ENCODE data around the gene EIF3M.

DNA sequence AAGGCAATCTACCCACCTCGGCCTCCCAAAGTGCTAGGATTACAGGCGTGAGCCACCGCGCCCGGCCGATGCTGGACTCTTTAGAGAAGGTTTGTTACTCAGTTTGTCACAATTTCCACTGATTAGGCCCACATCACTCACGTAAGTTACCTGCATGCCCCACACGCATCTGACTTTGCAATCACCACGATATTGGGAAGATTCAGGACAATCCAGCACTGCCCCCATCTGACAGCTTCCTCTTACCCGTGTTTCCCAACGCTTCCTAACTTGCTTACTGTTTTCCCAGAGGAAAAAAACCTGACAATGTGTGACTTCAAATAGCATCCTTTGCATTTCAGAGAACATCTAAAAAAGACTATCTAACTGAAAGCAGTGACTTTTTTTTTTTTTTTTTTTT, 21.8 kb upstream of the EIF3M start:
- TF ChIP-seq, protein P1, sequence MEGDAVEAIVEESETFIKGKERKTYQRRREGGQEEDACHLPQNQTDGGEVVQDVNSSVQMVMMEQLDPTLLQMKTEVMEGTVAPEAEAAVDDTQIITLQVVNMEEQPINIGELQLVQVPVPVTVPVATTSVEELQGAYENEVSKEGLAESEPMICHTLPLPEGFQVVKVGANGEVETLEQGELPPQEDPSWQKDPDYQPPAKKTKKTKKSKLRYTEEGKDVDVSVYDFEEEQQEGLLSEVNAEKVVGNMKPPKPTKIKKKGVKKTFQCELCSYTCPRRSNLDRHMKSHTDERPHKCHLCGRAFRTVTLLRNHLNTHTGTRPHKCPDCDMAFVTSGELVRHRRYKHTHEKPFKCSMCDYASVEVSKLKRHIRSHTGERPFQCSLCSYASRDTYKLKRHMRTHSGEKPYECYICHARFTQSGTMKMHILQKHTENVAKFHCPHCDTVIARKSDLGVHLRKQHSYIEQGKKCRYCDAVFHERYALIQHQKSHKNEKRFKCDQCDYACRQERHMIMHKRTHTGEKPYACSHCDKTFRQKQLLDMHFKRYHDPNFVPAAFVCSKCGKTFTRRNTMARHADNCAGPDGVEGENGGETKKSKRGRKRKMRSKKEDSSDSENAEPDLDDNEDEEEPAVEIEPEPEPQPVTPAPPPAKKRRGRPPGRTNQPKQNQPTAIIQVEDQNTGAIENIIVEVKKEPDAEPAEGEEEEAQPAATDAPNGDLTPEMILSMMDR (IDR thresholded peaks at IDR 0.05): no peak
- no peak for TF ChIP-seq POLR2A (IDR thresholded peaks at IDR 0.05)
